GM19043 (cell line): ENCODE results near the gene KCNT2.
"Not testable (repeated sequence)": the region's sequence is repeated elsewhere in the genome, so short reads cannot be mapped to it uniquely, and the experiment has no call there.

Source experiments
- ATAC-seq: cut with Tn5 transposase; IDR thresholded peaks from one replicate; pipeline ENCODE4 v1.9.1; 2021; ENCODE audit warnings: low read depth; ENCODE audit not compliant: unreplicated experiment

The KCNT2 gene

DNA sequence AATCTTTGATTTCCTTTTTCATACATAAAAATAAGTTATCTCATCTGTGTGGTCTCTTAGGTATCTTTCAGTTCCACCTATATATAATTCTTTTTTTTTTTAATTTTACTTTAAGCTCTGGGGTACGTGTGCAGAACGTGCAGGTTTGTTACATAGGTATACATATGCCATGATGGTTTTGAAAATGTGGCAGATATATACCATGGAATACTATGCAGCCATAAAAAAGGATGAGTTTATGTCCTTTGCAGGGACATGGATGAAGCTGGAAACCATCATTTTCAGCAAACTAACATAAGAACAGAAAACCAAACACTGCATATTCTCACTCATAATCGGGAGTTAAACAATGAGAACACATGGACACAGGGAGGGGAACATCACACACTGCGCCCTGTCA lies 345.2 kb downstream of the KCNT2 start:
- not testable (repeated sequence) for ATAC-seq

DNA sequence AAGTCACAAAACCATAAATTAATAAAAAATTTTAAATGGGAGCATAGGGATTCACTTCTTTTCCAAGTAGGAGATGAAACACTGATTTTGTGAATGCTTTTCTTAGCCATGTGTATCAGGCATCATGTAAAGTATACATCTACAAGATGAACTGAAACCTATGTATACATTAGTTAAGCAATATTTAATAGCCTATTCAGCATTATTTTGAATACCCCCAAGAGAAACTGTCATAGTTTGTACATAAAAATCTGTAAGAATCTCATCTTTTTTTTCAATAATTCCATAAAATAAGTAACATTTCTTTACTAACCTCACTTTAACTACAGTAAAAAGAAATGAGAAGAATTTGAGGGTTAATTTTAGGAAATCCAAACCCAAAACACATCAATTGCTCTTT lies 348.0 kb downstream of the KCNT2 start:
- ATAC-seq, result no peak

DNA sequence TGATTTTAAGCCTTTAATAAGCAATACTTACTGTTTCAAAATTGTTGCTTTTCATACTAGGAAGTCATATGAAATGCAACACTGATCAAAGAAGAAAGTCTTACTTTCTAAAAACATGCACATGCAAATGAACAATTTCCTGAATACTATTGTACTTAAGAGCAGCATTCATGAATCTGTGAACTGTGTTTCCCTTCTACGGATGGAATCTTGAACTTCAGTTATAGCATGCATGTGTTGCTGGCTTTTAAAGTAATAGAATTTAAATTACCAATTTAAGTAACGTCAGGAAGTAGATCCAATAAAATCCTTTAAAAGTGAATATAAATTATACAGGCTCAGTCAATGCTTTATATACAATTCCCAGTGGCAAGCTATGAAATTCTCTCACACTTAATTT lies 348.9 kb downstream of the KCNT2 start:
- ATAC-seq, result no peak

DNA sequence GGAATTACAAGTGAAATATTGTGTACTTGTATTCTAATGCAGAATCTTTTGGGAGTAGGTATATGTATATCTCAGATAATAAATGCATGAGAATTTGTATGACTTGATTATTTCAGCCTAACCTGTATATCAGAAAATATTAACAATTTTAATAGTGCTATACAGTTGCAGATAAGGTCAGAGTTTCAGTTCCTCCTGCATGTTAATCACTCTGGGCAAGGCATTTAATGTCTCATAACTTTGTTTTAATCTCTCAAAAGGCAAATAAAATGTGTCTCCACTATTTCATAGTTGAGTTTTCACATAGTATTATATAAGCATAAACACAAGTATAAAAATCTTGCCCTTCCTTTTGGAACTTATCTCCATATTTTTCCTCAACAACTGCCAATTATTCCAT lies 352.5 kb downstream of the KCNT2 start:
- no peak for ATAC-seq

DNA sequence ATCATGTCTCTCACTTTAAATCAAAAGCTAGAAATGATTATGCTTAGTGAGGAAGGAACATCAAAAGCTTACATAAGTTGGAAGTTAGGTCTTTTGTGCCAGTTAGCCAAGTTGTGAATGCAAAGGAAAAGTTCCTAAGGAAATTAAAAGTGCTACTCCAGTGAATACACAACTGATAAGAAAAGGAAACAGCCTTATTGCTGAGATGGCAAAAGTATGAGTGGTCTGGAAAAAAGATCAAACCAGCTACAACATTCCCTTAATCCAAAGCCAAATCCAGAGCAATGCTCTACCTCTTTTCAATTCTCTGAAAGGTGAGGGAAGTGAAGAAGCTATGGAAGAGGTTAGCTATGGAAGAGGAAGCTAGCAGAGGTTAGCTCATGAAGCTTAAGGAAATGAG lies 378.7 kb downstream of the KCNT2 start:
- no peak for ATAC-seq

DNA sequence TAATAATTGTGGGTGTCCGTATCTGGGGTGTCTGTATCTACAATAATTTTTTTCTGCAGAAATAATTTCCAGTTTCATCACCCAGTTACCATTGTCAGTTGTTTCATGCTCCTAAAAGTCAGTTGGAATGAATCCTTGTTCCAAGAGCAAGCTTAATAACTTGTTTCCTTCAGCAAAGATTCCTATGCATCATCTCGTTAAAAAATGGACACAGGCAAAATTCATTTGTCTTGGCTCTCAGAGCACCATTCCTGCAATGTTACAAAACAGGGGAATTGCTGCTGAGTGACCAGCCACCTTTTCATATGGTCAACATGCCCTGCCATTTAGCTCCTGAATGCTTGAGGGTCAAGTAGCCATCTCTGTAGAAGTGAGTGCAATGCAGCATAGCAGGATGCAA lies 393.4 kb downstream of the KCNT2 start:
- ATAC-seq, result no peak

DNA sequence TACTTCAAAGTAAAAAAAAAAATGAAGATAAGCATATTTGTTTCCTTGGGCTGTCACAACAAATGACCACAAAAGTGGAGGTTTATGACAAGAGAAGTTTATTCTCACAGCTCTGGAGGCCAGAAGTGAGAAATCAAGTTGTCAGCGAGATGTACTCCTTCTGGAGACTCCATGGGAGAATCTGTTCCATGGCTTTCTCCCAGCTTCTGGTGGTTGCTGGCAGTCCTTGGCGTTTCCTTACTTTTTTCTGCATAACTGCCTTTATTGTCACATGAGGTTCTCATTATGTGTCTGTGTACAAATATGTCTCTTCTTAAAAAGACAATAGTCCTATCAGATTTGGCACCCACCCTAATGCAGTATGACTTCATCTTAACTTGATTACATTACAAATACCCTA lies 398.3 kb downstream of the KCNT2 start:
- ATAC-seq, result no peak

DNA sequence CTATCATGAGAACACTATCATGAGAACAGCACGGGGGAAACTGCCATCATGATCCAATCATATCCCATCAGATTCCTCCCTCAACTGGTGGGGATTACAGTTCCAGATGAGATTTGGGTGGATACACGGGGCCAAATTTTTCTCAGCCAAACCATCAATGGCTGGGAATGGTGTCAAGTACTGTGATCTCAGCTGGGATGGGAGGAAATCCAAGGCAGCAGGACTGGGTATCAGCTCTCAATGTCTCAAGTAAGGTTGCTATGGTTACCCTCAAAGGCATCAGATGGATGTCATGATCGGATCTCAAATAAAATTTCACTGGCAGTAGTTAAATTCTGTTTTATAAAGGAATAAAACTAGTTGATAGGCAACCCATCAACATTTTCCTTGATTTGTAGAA lies 399.0 kb downstream of the KCNT2 start:
- no peak for ATAC-seq

DNA sequence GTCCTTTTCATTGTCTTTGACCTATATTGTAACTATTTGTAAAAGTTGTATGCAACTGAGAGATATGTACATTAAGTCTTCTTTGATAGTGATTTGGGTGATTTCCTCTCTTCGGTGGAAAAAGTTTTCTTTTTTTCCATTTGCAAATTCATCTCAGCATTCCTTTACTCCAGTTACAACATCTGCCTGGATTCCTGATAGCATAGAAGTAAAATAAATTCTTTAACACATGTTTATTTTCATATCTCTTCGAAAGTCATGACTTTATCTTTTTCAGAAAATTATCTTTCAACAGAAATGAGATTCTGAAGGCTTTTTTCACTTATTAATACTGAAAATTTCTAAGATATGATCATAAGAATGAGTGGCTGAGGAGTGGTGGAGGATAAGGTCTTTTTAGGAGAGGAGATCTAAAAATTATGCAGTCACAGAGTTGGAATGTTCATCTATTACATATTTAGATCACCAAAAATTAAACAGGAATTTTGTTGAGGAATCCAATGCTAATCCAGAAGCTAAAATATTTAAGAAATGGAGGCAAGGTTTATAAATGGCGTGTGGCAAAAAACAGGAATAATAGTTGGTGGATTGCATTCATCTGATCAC lies 400.5 kb downstream of the KCNT2 start:
- no peak for ATAC-seq

DNA sequence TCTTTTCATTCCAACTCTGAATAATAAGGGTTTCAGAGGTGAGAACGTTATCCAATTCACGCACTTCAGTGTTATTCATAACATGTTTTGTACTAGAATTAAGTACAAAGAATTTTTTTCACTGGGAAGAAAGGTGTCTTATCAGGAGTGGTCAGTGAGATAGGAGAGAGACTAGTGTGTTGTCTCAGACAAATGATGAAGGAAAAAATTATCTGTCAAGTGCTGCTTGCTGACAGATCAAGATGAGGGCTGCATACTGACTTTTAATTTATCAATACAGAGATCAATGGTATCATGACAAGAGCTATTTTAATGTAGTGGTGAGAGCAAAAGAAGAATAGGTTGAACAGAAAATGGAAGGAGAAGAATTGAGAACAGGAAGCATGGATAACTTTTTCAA lies 402.4 kb downstream of the KCNT2 start:
- no peak for ATAC-seq

DNA sequence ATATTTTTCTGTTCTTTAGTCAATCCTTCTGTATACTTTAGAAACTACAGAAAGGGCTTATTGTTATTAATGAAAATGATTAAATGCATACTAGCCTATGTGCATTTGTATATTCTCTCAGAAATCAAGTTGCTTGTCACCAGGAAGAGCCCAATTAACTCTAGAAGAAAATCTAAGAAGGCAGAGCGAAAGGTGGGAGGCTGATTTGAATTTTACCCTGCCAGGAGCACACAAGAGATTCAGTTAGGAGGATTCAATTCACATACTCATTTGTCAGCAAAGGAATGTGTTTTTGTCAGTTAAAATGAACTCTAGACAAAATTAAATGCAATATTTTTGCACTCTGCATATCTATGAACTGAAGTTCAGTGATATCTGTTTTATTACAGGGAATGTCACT lies 411.8 kb downstream of the KCNT2 start:
- ATAC-seq, result no peak

DNA sequence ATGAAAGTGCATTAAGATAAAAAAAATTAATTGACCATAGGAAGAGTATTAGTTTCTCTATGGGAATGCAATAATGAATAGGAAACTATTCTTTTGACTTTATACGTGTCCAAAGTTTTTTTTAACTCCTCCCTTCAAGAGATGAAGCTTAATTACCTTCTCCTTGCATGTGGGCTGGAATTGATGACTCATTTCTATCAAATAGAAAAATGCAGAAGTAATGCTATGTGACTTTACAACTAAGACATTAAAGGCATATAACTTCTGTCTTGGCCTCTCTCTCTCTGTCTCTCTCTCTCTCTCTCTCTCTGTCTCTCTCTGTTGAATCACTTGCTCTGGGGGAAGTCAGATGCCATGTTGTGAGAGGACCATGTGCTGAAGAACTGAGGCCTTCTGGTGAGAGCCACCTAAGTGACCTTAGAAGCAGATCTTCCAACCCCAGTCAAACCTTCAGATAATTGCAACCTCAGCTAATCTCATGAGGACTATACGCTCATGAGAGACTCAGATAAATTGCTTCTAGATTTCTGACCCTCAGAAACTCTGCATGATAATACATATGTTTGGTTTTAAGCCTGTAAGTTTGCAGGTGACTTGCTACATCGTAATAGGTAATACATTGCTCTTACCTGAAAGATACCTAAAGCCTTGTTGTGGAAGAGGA lies 414.2 kb downstream of the KCNT2 start:
- ATAC-seq, result no peak

DNA sequence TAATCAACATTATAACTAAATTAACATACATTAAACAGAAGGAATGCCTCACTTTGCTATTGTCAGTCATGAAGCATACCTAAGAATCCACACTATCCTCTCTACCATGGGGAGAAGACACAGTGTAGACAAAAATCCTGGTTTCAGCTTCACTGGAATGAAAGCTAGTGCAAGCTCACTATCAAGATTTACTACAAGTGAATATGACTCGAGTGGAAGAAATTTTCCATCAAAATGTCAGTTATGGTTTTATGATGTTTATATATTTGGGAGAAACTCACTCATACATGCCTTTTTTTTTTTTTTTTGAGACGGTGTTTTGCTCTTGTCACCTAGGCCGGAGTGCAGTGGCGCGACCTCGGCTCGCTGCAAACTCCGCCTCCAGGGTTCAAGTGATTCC lies 424.3 kb downstream of the KCNT2 start:
- ATAC-seq, result no peak

DNA sequence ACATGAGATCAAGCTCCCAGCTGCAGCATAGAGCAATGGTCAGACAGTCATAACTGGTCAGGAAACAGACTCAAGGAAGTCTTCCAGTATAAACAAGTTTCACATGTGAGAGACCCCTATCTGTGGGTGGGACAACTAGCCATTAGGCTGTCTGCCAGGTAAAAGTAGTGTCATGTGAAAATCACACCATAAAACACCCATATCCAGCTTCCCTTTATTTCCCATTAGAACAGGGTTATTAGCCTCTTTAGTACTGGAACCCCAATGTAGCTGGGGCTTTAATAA lies 426.7 kb downstream of the KCNT2 start:
- ATAC-seq, result no peak

DNA sequence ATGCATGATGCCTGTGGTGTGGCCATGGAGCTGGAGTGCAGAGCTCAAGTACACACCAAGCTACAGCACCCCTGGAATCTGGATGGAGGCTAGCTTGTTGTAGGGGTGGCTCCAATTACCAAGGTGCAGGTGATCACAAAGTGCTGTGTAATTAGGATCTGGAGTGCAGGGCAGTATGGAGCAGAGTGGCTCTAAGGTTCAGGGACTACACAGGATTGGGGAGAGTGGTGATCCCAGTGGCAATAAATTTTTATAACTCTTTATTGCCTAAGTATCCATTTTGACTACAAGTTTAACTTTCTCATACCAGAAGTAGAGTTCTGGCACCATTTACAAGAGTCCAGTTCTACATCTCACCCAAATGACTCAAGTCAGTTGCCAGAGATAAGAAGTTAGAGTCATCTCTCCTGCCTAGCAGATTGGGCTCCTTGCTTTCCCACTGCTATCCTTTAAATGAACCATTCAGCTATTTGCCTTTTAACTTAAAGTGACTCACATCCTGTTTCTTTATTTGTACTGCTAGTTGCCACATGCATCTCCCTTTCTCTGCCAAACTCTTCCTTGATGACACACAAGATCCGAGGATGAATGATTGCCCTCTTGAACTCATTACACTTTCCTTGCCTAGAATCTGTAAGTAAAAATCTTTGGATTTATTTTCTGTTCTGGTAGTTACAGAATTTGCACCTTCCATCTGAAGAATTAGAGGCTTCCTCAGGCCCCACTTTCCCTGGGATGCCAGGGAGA lies 427.2 kb downstream of the KCNT2 start:
- ATAC-seq, result no peak

DNA sequence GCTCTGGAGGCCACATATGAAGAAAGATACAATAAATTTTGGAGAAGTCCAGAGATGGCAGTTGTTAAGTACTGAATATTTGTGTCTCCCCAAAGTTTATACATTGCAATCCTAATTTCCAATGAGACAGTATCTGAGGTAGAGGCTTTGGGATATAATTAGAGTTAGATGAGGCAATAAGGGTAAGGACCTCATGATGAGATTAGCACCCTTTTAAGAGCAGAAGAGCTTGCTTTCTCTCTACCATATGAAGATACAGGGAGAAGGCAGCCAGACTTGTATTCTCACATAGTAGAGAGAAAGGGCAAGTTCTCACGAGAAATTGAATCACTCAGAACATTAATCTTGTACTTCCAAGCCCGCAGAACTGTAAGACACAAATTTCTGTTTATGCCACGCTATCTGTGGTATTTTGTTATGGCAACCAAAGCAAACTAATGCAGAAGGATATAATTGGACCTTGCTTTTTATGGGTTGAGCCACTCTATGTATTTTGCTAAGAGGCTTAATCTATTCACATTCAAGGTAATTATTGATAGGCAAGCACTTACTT lies 430.1 kb downstream of the KCNT2 start:
- no peak for ATAC-seq
